ENCODE data around the gene NTNG2.
"Not testable (repeated sequence)": the region's sequence is repeated elsewhere in the genome, so short reads cannot be mapped to it uniquely, and the experiment has no call there.

Gene NTNG2

GRCh38 chr9:132161743-132162184, at the start of gene NTNG2:
NTNG2 (plus strand) TSS chr9:132162058; CDS start chr9:132166832, 4,774 bp downstream.
- DNase-seq: no peak

- DNase-seq: peak; percentile 45
Measured at GRCh38 chr9:132114102-132114707, 47.7 kb upstream of the NTNG2 start.

GRCh38 chr9:132116583-132116982, 45.3 kb upstream of the NTNG2 start:
- no peak for DNase-seq

GRCh38 chr9:132117694-132118093, 44.2 kb upstream of the NTNG2 start:
- DNase-seq: no peak

- DNase-seq: no peak
Measured at GRCh38 chr9:132121021-132121420, 40.8 kb upstream of the NTNG2 start.

GRCh38 chr9:132124800-132125199, 37.1 kb upstream of the NTNG2 start:
- no peak for DNase-seq

- no peak for DNase-seq
Measured at GRCh38 chr9:132125361-132125760, 36.5 kb upstream of the NTNG2 start.

- peak; percentile 7 for DNase-seq
Measured at GRCh38 chr9:132125944-132126679, 35.7 kb upstream of the NTNG2 start.

- DNase-seq: no peak
Measured at GRCh38 chr9:132126680-132127236, 35.1 kb upstream of the NTNG2 start.

GRCh38 chr9:132127888-132128534, 33.8 kb upstream of the NTNG2 start:
- DNase-seq: no peak

- DNase-seq: no peak
Measured at GRCh38 chr9:132129535-132129934, 32.3 kb upstream of the NTNG2 start.

- not testable (repeated sequence) for DNase-seq
Measured at GRCh38 chr9:132134085-132134484, 27.8 kb upstream of the NTNG2 start.

GRCh38 chr9:132135456-132135855, 26.4 kb upstream of the NTNG2 start:
- no peak for DNase-seq

- no peak for DNase-seq
Measured at GRCh38 chr9:132136151-132136780, 25.6 kb upstream of the NTNG2 start.

- no peak for DNase-seq
Measured at GRCh38 chr9:132141344-132141947, 20.4 kb upstream of the NTNG2 start.

- DNase-seq: no peak
Measured at GRCh38 chr9:132141948-132142594, 19.8 kb upstream of the NTNG2 start.

- DNase-seq: no peak
Measured at GRCh38 chr9:132142924-132143323, 18.9 kb upstream of the NTNG2 start.

- no peak for DNase-seq
Measured at GRCh38 chr9:132143359-132143758, 18.5 kb upstream of the NTNG2 start.

- no peak for DNase-seq
Measured at GRCh38 chr9:132144708-132145365, 17.0 kb upstream of the NTNG2 start.

GRCh38 chr9:132146039-132146438, 15.8 kb upstream of the NTNG2 start:
- no peak for DNase-seq

GRCh38 chr9:132146575-132146974, 15.3 kb upstream of the NTNG2 start:
- DNase-seq: no peak

GRCh38 chr9:132147331-132147730, 14.5 kb upstream of the NTNG2 start:
- no peak for DNase-seq
